HEK293 (cell line): ENCODE measurements around the gene ITGA5.

Source experiments
- CTCF ChIP-seq: fragments of 450-650 bp; formaldehyde crosslinking; IDR thresholded peaks from 2 replicates; pipeline ENCODE4 v1.5.1; 2016; ENCODE audit warnings: missing biosample characterization, missing genetic modification characterization
- GFI1B ChIP-seq: fragments of 450-650 bp; formaldehyde crosslinking; IDR thresholded peaks from 2 replicates; pipeline ENCODE4 v1.5.1; 2016; ENCODE audit warnings: missing biosample characterization, missing genetic modification characterization
- GLI2 ChIP-seq: fragments of 450-650 bp; formaldehyde crosslinking; IDR thresholded peaks from 2 replicates; pipeline ENCODE4; 2017; ENCODE audit warnings: missing biosample characterization, missing genetic modification characterization, low read depth, borderline replicate concordance
- ZBTB7A ChIP-seq: fragments of 450-650 bp; formaldehyde crosslinking; IDR thresholded peaks from 2 replicates; pipeline ENCODE4 v1.5.1; 2016; ENCODE audit warnings: low read depth, missing biosample characterization, missing genetic modification characterization
- ZNF624 ChIP-seq: fragments of 450-650 bp; formaldehyde crosslinking; IDR thresholded peaks from 2 replicates; pipeline ENCODE4 v1.5.1; 2017; ENCODE audit warnings: missing biosample characterization, missing genetic modification characterization
- ZSCAN30 ChIP-seq: fragments of 450-650 bp; IDR thresholded peaks from 2 replicates; pipeline ENCODE4 v1.5.1; 2018; ENCODE audit warnings: missing biosample characterization, mild to moderate bottlenecking, missing genetic modification characterization, moderate library complexity

- no peak for TF ChIP-seq CTCF (tag by site-specific recombination)
- no peak for TF ChIP-seq ZNF624 (tag by site-specific recombination)
- no peak for TF ChIP-seq GFI1B (tag by site-specific recombination)
- TF ChIP-seq ZBTB7A: no peak
- no peak for TF ChIP-seq GLI2 (tag by site-specific recombination)
- TF ChIP-seq ZSCAN30 (tag by site-specific recombination): no peak
Measured at GRCh38 chr12:54388237-54389133, 30.6 kb downstream of the ITGA5 start.
